GM21529 (cell line): ENCODE results near the gene MAP2K5.
"Not testable (repeated sequence)": the region's sequence is repeated elsewhere in the genome, so short reads cannot be mapped to it uniquely, and the experiment has no call there.

ENCODE experiments used
- ATAC-seq: cut with Tn5 transposase; IDR thresholded peaks from one replicate; pipeline ENCODE4 v1.9.1; 2021; ENCODE audit not compliant: unreplicated experiment

The MAP2K5 gene

GRCh38 chr15:67592245-67592644 is 49.7 kb downstream of the MAP2K5 start:
- ATAC-seq = no peak

- no peak for ATAC-seq
Measured at GRCh38 chr15:67593562-67593961, 51.1 kb downstream of the MAP2K5 start.

- no peak for ATAC-seq
Measured at GRCh38 chr15:67594770-67595169, 52.3 kb downstream of the MAP2K5 start.

- ATAC-seq = no peak
Measured at GRCh38 chr15:67595572-67595971, 53.1 kb downstream of the MAP2K5 start.

DNA sequence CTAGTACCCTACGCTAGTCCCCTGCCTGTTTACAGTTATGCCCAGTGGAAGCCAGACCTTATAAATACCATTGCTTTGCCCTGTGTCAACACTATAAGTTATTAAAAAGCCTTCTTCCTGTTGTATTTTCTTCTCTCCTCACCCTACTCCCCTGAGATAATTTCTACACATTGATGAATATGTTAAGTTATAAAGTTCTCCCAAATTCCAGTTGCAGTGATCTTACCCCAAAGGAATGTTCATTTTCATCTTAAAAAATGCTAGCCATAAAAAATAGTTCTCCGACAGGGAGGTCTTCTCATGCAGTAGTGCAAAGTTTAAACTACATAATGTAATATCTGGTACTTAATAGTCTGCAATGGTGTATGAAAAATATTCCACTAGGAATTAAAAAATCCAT is 58.6 kb downstream of the MAP2K5 start:
- ATAC-seq = no peak

DNA sequence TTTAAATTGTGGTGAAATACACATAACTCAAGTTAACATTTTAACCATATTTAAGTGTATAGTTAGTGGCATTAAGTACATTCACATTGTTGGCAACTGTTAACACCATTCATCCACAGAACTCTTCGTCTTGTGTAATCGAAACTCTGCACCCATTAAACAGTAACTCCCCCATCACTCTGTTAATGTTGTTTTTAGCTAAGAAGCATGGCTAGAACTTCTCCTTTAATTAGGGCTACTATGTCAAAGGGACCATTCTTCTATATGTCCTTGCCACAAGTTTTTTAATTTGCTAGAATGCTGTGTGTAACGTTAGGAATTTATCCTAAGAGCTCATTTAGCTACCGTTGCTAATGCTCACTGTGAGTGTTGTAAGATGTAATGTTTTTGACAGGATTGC is 60.6 kb downstream of the MAP2K5 start:
- no peak for ATAC-seq

GRCh38 chr15:67605871-67606270 is 63.4 kb downstream of the MAP2K5 start:
- ATAC-seq = no peak

DNA sequence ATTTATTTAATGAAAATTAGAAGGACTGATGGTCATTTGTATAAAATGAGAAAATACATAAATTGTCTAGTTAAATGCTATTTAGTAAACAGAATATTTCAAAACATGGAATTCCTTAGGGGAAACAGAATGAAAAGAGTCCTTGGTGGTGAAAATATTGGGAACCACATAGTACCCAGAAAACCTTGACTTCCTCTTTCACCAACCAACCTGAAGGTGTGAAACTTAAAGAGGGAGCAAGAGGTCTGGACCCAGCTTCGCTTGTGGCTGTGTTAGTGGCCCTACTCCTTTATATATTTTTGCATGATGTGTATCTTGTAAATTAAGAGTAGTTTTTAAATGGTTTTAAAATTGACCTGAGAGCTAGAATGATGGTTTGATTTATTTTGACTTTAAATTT is 64.2 kb downstream of the MAP2K5 start:
- no peak for ATAC-seq

GRCh38 chr15:67607329-67607728 is 64.8 kb downstream of the MAP2K5 start:
- no peak for ATAC-seq

DNA sequence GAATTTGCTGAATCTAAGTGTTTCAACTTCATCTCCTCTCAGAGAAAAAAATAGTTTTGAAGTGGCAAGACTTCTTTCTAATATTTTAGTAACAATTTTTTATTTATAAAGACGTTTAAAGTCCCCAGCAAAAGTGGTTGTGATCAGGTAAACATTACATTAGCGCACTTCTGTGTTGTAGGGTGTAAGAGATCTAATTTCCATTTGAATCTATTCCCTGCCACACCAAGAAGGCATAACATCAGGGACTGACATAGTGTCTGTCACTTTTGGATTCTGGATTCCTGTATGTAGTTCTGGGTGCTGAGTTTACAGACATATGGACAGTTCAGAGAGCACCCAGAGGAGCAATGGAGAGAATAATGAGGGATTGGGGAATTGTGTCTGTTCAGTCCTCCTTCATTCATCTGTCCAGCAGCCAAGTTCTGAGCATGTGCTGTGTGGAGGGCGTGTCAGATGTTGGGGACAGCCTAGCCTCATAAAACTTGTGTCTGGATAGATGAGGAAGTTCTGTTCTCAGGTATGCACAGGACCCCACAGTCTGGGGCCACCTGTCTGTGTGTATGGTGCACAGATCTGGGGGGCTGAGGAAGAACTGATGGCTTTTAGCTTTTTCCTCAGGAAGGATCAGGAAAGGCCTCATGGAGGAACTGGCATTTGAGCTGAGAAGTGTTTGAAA is 65.6 kb downstream of the MAP2K5 start:
- ATAC-seq = no peak

DNA sequence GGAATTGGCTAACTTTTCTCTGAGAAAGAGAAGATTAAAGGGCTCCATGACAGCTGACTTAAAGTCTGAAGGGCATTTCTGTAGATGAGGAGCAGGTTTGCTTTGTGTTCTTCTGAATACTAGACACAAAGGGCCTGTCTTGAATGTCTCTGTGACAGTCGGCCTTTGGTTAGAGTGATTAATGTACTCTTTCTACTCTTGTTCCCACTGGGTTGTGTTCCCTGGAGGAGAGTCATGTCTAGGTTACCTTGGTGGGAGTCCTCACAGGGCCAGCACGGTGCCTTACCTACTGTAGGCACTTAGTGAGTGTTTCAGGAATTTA is 66.1 kb downstream of the MAP2K5 start:
- ATAC-seq = no peak

GRCh38 chr15:67611370-67612369 is 69.2 kb downstream of the MAP2K5 start:
- ATAC-seq = no peak

GRCh38 chr15:67613211-67613610 is 70.7 kb downstream of the MAP2K5 start:
- no peak for ATAC-seq

GRCh38 chr15:67613708-67614107 is 71.2 kb downstream of the MAP2K5 start:
- no peak for ATAC-seq

DNA sequence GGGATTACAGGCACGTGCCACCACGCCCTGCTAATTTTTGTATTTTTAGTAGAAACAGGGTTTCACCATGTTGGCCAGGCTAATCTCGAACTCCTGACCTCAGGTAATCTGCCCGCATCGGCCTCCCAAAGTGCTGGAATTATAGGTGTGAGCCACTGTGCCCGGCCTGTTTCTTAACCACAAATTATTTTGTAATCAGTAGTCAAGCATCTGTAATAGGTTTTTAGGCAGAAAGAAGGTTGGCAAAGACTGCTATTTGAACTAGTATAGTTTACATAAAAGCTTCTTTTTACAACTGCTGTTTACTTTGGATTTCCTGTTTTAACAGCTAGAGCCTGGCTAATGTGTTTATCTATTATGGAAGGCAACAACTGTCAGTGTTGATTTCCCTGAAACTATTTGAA is 72.6 kb downstream of the MAP2K5 start:
- ATAC-seq = not testable (repeated sequence)

DNA sequence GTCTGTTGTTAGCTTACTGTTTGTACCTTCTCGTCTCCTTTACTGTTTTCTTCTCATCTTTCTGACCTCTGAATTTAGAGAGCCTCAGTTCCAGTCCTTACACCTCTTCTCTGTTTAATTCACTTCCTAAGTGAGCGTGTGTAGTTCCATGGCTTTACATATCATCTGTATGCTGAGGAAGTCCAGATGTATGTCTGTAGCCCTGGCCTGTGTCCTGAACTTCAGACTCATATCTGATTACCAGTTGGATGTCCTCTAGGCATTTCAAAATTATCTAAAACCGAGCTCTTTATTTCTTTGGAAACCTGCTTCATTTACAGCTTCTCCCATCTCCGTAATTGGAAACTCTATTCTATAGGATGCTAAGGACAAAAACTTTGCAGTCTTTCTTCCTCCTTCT is 75.8 kb downstream of the MAP2K5 start:
- no peak for ATAC-seq

DNA sequence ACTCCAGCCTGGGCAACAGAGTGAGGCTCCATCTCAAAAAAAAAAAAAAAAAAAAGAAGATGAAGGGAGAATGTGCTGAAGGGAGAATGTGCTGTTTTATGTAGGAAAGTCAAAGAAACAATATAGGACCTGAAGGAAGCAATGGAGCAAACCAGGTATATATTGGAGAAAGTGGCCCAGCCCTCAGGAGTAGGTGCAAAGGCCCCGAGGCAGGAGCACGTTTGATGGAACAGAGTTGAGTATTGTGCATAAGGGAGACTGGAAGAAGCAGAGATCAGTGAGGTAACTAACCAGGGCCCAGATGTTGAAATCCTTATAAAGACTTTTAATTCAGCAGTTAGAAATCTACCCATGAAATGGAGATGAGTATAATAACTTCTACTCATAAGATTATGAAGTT is 79.6 kb downstream of the MAP2K5 start:
- no peak for ATAC-seq

DNA sequence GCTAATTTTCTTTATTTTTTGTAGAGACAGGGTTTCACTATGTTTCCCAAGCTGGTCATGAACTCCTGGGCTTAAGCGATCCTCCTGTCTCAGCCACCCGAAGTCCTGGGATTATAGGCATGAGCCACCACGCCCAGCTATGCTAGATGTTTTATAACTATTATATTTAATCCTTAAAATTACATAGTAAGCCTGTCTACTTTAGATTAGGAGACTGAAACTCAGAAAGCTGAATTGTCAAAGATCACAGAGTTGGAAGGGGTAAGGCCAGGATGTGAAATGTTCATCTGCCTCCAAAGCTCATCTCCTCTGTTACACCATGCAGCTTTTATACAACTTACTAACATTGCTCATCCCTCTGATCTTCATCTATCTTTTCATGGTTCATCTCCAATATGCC is 89.8 kb downstream of the MAP2K5 start:
- no peak for ATAC-seq

DNA sequence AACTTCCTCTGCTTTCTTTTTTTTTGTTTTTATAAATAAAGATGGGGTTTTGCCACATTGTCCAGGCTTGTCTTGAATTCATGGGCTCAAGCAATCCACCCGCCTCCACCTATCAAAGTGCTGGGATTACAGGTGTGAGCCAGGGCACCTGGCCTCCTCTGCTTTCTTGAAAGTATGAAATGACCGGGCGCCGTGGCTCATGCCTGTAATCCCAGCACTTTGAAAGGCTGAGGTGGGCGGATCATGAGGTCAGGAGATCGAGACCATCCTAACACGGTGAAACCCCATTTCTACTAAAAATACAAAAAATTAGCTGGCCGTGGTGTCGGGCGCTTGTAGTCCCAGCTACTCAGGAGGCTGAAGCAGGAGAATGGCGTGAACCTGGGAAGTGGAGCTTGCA is 93.4 kb downstream of the MAP2K5 start:
- ATAC-seq = not testable (repeated sequence)

DNA sequence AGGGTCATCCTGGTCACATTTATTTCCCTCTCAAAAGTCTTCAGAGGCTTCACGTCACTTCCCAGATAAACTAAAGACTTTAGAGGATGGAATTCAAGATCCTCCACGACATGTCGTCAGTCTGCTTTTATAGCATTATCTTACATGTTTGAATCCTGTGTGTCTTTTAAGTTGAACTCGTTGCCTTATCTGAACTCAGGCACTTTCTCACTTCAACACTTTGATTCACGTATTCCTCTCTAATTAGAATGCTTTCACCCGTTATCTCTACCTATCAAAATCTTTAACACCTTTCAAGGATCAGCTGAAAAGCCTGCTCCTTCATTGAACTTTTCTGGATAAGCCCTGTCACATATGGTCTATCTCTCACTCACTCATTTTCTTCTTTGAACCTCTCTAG is 97.1 kb downstream of the MAP2K5 start:
- no peak for ATAC-seq

- ATAC-seq = no peak
Measured at GRCh38 chr15:67641453-67641852, 99.0 kb downstream of the MAP2K5 start.

GRCh38 chr15:67646847-67647246 is 104.3 kb downstream of the MAP2K5 start:
- ATAC-seq = no peak
